H9 (cell line): ENCODE results near the gene HMX1. TPM values are rescaled to one million over a fixed set of nuclear protein-coding genes. Genes with fewer than 3 reads are reported as not detected.

Experiments used
- DNase-seq: peaks from one replicate; pipeline ENCODE4 v3.0.0-alpha.2; 2017
- H2AFZ ChIP-seq: one replicate; pipeline ENCODE4 v1.6.1; 2013; ENCODE audit warnings: mild to moderate bottlenecking, low read length, control low read depth, moderate library complexity
- H2AK5ac ChIP-seq: 2 replicates; pipeline ENCODE4 v1.6.1; 2013; ENCODE audit warnings: low read length, control low read depth, mixed read lengths; ENCODE audit not compliant: insufficient read length
- H2BK120ac ChIP-seq: one replicate; pipeline ENCODE4 v1.6.1; 2013; ENCODE audit warnings: low read depth, mild to moderate bottlenecking, low read length, control low read depth, inconsistent platforms; ENCODE audit not compliant: poor library complexity, severe bottlenecking
- H2BK12ac ChIP-seq: 2 replicates; pipeline ENCODE4 v1.6.1; 2013; ENCODE audit warnings: low read length, control low read depth, mixed read lengths, low read depth; ENCODE audit not compliant: insufficient read length
- H2BK15ac ChIP-seq: 2 replicates; pipeline ENCODE4 v1.6.1; 2013; ENCODE audit warnings: low read depth, low read length, control low read depth
- H2BK20ac ChIP-seq: one replicate; pipeline ENCODE4 v1.6.1; 2013; ENCODE audit warnings: low read depth, mild to moderate bottlenecking, low read length, control low read depth, inconsistent platforms; ENCODE audit not compliant: poor library complexity, severe bottlenecking
- H2BK5ac ChIP-seq: 2 replicates; pipeline ENCODE4 v1.6.1; 2013; ENCODE audit warnings: low read length, control low read depth, mixed read lengths; ENCODE audit not compliant: insufficient read length
- H3K14ac ChIP-seq: 2 replicates; pipeline ENCODE4 v1.6.1; 2013; ENCODE audit warnings: low read length, control low read depth; ENCODE audit not compliant: insufficient read depth
- H3K18ac ChIP-seq: 2 replicates; pipeline ENCODE4 v1.6.1; 2013; ENCODE audit warnings: low read depth, mild to moderate bottlenecking, mixed read lengths, low read length, control low read depth; ENCODE audit not compliant: insufficient read length
- H3K23ac ChIP-seq: 2 replicates; pipeline ENCODE4 v1.6.1; 2013; ENCODE audit warnings: low read length, control low read depth, mixed read lengths, low read depth; ENCODE audit not compliant: insufficient read length
- H3K23me2 ChIP-seq: 2 replicates; pipeline ENCODE4 v1.6.1; 2013; ENCODE audit warnings: low read depth, mild to moderate bottlenecking, mixed read lengths, low read length, control low read depth; ENCODE audit not compliant: insufficient read length, poor library complexity, severe bottlenecking
- H3K27ac ChIP-seq: 2 replicates; pipeline ENCODE4 v1.5.1; 2013; ENCODE audit warnings: low read length, control low read depth, mixed read lengths, low read depth; ENCODE audit not compliant: insufficient read length
- H3K27me3 ChIP-seq: 2 replicates; pipeline ENCODE4 v1.6.1; 2013; ENCODE audit warnings: low read length, control low read depth, inconsistent platforms; ENCODE audit not compliant: insufficient read depth
- H3K4ac ChIP-seq: 2 replicates; pipeline ENCODE4 v1.6.1; 2013; ENCODE audit warnings: low read depth, mild to moderate bottlenecking, control low read depth, inconsistent platforms, low read length, moderate library complexity
- H3K4me1 ChIP-seq: 2 replicates; pipeline ENCODE4 v1.6.1; 2013; ENCODE audit warnings: low read length, control low read depth, inconsistent platforms; ENCODE audit not compliant: insufficient read depth
- H3K4me2 ChIP-seq: 2 replicates; pipeline ENCODE4 v1.6.1; 2013; ENCODE audit warnings: low read length, control low read depth, mixed read lengths; ENCODE audit not compliant: insufficient read length, insufficient read depth
- H3K56ac ChIP-seq: 2 replicates; pipeline ENCODE4 v1.6.1; 2013; ENCODE audit warnings: low read depth, mild to moderate bottlenecking, mixed read lengths, low read length, control low read depth; ENCODE audit not compliant: insufficient read length
- H3K79me1 ChIP-seq: 2 replicates; pipeline ENCODE4 v1.6.1; 2013; ENCODE audit warnings: low read depth, mild to moderate bottlenecking, moderate library complexity, low read length, control low read depth, inconsistent platforms; ENCODE audit not compliant: insufficient read depth, poor library complexity, severe bottlenecking
- H3K79me2 ChIP-seq: 2 replicates; pipeline ENCODE4 v1.6.1; 2013; ENCODE audit warnings: low read length, control low read depth, inconsistent platforms; ENCODE audit not compliant: insufficient read depth
- H3K9ac ChIP-seq: 2 replicates; pipeline ENCODE4 v1.6.1; 2013; ENCODE audit warnings: low read length, control low read depth, mixed read lengths; ENCODE audit not compliant: insufficient read length; ENCODE audit errors: extremely low read depth
- H3K9me3 ChIP-seq: one replicate; pipeline ENCODE4 v1.6.1; 2013; ENCODE audit warnings: low read depth, low read length, inconsistent platforms; ENCODE audit not compliant: control insufficient read depth
- H3T11ph ChIP-seq: one replicate; pipeline ENCODE4 v1.6.1; 2013; ENCODE audit warnings: mild to moderate bottlenecking, low read length, control low read depth, inconsistent platforms
- H4K20me1 ChIP-seq: one replicate; pipeline ENCODE4 v1.6.1; 2013; ENCODE audit not compliant: control insufficient read depth, insufficient read length, insufficient read depth
- H4K5ac ChIP-seq: 2 replicates; pipeline ENCODE4 v1.6.1; 2013; ENCODE audit warnings: low read depth, mild to moderate bottlenecking, mixed read lengths, low read length, control low read depth; ENCODE audit not compliant: insufficient read length
- H4K8ac ChIP-seq: replicated peaks from 2 replicates; pipeline ENCODE4 v1.6.1; 2013; ENCODE audit warnings: low read length, control low read depth, mixed read lengths, low read depth; ENCODE audit not compliant: insufficient read length
- H4K91ac ChIP-seq: 2 replicates; pipeline ENCODE4 v1.6.1; 2013; ENCODE audit warnings: low read depth, mild to moderate bottlenecking, moderate library complexity, mixed read lengths, low read length, control low read depth; ENCODE audit not compliant: insufficient read length
- H3K27ac Mint-ChIP-seq, 3 experiments: 2 replicates in 2 of 3; 3 replicates in 1 of 3; pipeline ENCODE4 v1.8.0; 2020 to 2021; ENCODE audit warnings: mixed read lengths in 3 of 3, mild to moderate bottlenecking in 1 of 3, moderate library complexity in 1 of 3
- H3K27me3 Mint-ChIP-seq: 2 replicates; pipeline ENCODE4 v1.8.0; 2021; ENCODE audit warnings: low read depth, mild to moderate bottlenecking, moderate library complexity, mixed read lengths
- H3K36me3 Mint-ChIP-seq, 3 experiments: 2 replicates in 2 of 3; 3 replicates in 1 of 3; pipeline ENCODE4 v1.8.0; 2020 to 2021; ENCODE audit warnings: low read depth in 3 of 3, mixed read lengths in 3 of 3; ENCODE audit not compliant: insufficient read depth in 1 of 3
- H3K4me1 Mint-ChIP-seq, 2 experiments: 2 replicates each; pipeline ENCODE4 v1.8.0; 2020; ENCODE audit warnings: mixed read lengths in 2 of 2
- H3K4me3 Mint-ChIP-seq, 2 experiments: 2 replicates in 1 of 2; 3 replicates in 1 of 2; pipeline ENCODE4 v1.8.0; 2020 to 2021; ENCODE audit warnings: mild to moderate bottlenecking in 2 of 2, mixed read lengths in 2 of 2, moderate library complexity in 1 of 2
- H3K9me3 Mint-ChIP-seq, 2 experiments: 2 replicates in 1 of 2; 3 replicates in 1 of 2; pipeline ENCODE4 v1.8.0; 2020; ENCODE audit warnings: mild to moderate bottlenecking in 2 of 2, mixed read lengths in 2 of 2, moderate library complexity in 1 of 2
- WGBS: extraction: QIAGEN DNeasy Blood & Tissue Kit; methylation state at CpG from one replicate; pipeline ENCODE4 v1.1.7; 2013; ENCODE audit warnings: missing lambda C conversion rate, low lambda C conversion rate, mixed read lengths; ENCODE audit not compliant: insufficient read length; ENCODE audit errors: extremely low coverage; 5-methylcytosine and 5-hydroxymethylcytosine counted together
- total RNA-seq: library from RNA; stranded (reverse); gene quantifications from 2 replicates; pipeline ENCODE4 v1.2.1, GENCODE V29; 2021
- TF ChIP-seq, protein P1 (sequence below): fragments of 200-600 bp; sonication (generic); conservative IDR thresholded peaks from 3 replicates; pipeline ENCODE4 v1.8.0; 2021; ENCODE audit warnings: antibody characterized with exemption, mild to moderate bottlenecking

Gene HMX1
- total RNA-seq, 1 experiment from 2014 or later: 0.26 TPM

DNA sequence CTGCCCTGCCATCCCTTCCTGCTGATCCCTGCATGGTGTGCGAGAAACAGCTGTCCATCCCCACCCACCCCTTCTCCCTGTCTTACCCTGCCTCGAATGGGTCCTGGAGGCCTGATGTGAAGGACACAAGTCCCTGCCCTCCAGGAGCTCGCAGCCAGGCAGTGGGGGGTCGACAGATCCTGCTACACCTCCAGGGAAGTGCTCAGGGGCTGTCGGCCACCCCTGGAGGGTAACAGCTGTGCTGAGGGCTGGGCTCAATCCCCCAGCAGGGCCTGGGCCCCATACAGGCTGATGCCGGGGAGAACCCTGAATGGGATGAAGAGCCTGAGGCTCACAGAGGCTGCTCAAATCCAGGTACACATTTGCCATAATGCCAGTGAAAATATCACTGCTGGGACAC, 17.6 kb downstream of the HMX1 start:
- Mint-ChIP-seq H3K27me3 (peaks cover 83% of the 10 kb centered on the region), H3K36me3 (no peaks in the 10 kb centered on the region), H3K4me3 (no peak overlapping the region), H3K27ac (no peak overlapping the region), H3K9me3 (peaks cover 0 to 4% of the 10 kb centered on the region in 2 experiments; a peak in 1 of 5 replicates), H3K4me1 (peaks cover 22 to 33% of the 10 kb centered on the region in 2 experiments)
- Histone ChIP-seq H2BK20ac (no peak overlapping the region), H3K27me3 (peaks cover 52% of the 10 kb centered on the region), H3K27ac (no peak overlapping the region), H2BK15ac (no peak overlapping the region), H3K4me2 (no peak overlapping the region), H3K9me3 (no peaks in the 10 kb centered on the region), H3K18ac (no peak overlapping the region), H4K20me1 (no peaks in the 10 kb centered on the region), H2BK12ac (no peak overlapping the region), H4K5ac (no peak overlapping the region), H2BK120ac (no peak overlapping the region), H3T11ph (no peak overlapping the region), H2BK5ac (no peak overlapping the region), H3K56ac (no peak overlapping the region), H2AK5ac (no peak overlapping the region), H4K91ac (no peak overlapping the region), H3K79me1 (no peaks in the 10 kb centered on the region), H3K23ac (no peak overlapping the region), H2AFZ (no peak overlapping the region), H3K9ac (no peak overlapping the region), H3K4ac (no peak overlapping the region), H3K23me2 (no peaks in the 10 kb centered on the region), H3K79me2 (no peaks in the 10 kb centered on the region), H4K8ac (no peak overlapping the region), H3K4me1 (no peaks in the 10 kb centered on the region), H3K14ac (no peak overlapping the region)
- no CpG with 5 or more reads among the region's 6 CpGs for WGBS
- no peak for DNase-seq
- TF ChIP-seq, protein P1, sequence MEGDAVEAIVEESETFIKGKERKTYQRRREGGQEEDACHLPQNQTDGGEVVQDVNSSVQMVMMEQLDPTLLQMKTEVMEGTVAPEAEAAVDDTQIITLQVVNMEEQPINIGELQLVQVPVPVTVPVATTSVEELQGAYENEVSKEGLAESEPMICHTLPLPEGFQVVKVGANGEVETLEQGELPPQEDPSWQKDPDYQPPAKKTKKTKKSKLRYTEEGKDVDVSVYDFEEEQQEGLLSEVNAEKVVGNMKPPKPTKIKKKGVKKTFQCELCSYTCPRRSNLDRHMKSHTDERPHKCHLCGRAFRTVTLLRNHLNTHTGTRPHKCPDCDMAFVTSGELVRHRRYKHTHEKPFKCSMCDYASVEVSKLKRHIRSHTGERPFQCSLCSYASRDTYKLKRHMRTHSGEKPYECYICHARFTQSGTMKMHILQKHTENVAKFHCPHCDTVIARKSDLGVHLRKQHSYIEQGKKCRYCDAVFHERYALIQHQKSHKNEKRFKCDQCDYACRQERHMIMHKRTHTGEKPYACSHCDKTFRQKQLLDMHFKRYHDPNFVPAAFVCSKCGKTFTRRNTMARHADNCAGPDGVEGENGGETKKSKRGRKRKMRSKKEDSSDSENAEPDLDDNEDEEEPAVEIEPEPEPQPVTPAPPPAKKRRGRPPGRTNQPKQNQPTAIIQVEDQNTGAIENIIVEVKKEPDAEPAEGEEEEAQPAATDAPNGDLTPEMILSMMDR: no peak
